Measurements from ENCODE around the gene SARS2.

Gene SARS2

DNA sequence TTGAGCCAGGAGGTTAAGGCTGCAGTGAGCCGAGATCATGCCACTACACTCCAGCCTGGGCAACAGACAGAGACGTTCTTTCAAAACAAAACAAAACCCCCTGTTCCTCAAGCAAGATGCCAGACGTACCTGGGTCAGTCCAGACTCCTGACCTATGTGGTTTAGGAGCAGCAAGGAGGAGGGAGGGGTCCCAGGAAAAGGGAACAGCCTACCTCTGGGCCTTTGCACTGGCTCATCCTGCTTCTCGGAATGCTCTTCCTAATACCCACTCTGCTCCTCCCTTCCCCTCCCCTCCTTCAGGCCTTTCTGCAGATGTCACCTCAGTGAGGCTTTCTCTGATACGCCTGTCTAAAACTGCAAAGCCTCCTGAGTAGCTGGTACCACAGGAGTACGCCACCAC lies 62.0 kb downstream of the SARS2 start:
- Histone ChIP-seq H3K27me3 (ENCODE audit: low read length) (no peaks in the 10 kb centered on the region), H3K79me2 (ENCODE audit: insufficient read depth, low read length) (peaks cover 5% of the 10 kb centered on the region; the same call in 1 of the 2 replicates), H3K27ac (ENCODE audit: low read depth, low read length) (peak overlapping the region; percentile 82), H3K4me2 (ENCODE audit: low read depth, low read length, poor library complexity, severe bottlenecking) (peak overlapping the region; percentile 74), H3K36me3 (ENCODE audit: low read length) (no peaks in the 10 kb centered on the region), H3K9me3 (ENCODE audit: insufficient read depth, low read length) (no peaks in the 10 kb centered on the region), H4K20me1 (ENCODE audit: low read depth, low read length) (no peaks in the 10 kb centered on the region), H3F3A (ENCODE audit: insufficient read depth) (peaks cover 52% of the 10 kb centered on the region), H3K4me3 (ENCODE audit: insufficient read depth, low read length, poor library complexity, severe bottlenecking) (peak overlapping the region; percentile 51), H3K9me2 (replicated peaks; ENCODE audit: insufficient read depth, low read length) (no peaks in the 10 kb centered on the region), H2AFZ (ENCODE audit: low read depth, low read length, severe bottlenecking) (no peak overlapping the region), H3K9ac (ENCODE audit: low read length) (peak overlapping the region; percentile 71)
- TF ChIP-seq EZH2phosphoT487 (conservative IDR thresholded peaks at IDR 0.05; ENCODE audit: low read length): no peak
- TF ChIP-seq, protein P1, sequence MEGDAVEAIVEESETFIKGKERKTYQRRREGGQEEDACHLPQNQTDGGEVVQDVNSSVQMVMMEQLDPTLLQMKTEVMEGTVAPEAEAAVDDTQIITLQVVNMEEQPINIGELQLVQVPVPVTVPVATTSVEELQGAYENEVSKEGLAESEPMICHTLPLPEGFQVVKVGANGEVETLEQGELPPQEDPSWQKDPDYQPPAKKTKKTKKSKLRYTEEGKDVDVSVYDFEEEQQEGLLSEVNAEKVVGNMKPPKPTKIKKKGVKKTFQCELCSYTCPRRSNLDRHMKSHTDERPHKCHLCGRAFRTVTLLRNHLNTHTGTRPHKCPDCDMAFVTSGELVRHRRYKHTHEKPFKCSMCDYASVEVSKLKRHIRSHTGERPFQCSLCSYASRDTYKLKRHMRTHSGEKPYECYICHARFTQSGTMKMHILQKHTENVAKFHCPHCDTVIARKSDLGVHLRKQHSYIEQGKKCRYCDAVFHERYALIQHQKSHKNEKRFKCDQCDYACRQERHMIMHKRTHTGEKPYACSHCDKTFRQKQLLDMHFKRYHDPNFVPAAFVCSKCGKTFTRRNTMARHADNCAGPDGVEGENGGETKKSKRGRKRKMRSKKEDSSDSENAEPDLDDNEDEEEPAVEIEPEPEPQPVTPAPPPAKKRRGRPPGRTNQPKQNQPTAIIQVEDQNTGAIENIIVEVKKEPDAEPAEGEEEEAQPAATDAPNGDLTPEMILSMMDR (IDR thresholded peaks at IDR 0.05; ENCODE audit: insufficient read depth, low read length, poor library complexity, severe bottlenecking): no peak

DNA sequence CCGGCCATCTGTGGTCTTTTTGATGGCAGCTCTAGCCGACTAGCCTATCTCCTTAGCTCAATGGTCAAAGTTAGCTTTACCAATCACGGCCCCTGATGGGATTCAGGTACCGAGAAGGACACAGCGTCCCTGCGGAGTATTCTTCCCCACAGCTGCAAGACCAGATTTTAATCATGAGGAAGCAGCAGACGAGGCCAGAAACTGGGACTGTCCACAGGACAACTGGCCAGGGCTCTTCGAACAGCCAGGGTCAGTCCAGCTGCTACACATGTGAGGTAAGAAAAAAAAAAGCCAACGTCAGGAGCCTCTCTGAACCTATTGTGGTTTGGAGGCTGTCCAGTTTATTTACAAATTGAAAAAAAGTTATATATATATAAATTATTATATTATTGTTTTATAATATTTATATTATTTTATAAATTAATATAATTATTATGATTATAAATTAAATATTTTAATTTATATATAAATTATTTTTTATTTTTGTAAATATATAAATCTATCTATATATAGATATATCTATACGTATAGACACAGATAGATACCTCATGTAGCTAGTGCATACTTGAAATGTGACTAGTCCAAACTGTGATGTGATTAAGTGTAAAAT lies 63.3 kb downstream of the SARS2 start:
- H3K27me3 ChIP-seq (ENCODE audit: low read length): no peaks in the 10 kb centered on the region
- no peak overlapping the region for H3K4me2 ChIP-seq (ENCODE audit: low read depth, low read length, poor library complexity, severe bottlenecking)
- no peaks in the 10 kb centered on the region for H4K20me1 ChIP-seq (ENCODE audit: low read depth, low read length)
- no peak overlapping the region for H3K27ac ChIP-seq (ENCODE audit: low read depth, low read length)
- H3F3A ChIP-seq (ENCODE audit: insufficient read depth): peaks cover 57% of the 10 kb centered on the region
- no peak overlapping the region for H2AFZ ChIP-seq (ENCODE audit: low read depth, low read length, severe bottlenecking)
- H3K9me2 ChIP-seq (replicated peaks; ENCODE audit: insufficient read depth, low read length): no peaks in the 10 kb centered on the region
- H3K4me3 ChIP-seq (ENCODE audit: insufficient read depth, low read length, poor library complexity, severe bottlenecking): no peak overlapping the region
- peaks cover 5% of the 10 kb centered on the region; the same call in 1 of the 2 replicates for H3K79me2 ChIP-seq (ENCODE audit: insufficient read depth, low read length)
- H3K9ac ChIP-seq (ENCODE audit: low read length): no peak overlapping the region
- no peaks in the 10 kb centered on the region for H3K36me3 ChIP-seq (ENCODE audit: low read length)
- no peaks in the 10 kb centered on the region for H3K9me3 ChIP-seq (ENCODE audit: insufficient read depth, low read length)
- TF ChIP-seq EZH2phosphoT487 (conservative IDR thresholded peaks at IDR 0.05; ENCODE audit: low read length): no peak
- TF ChIP-seq, protein P1 (IDR thresholded peaks at IDR 0.05; ENCODE audit: insufficient read depth, low read length, poor library complexity, severe bottlenecking): no peak
